M059J (cell line): Measurements from ENCODE around the gene HRH2. TPM values are rescaled to one million over a fixed set of nuclear protein-coding genes. Genes with fewer than 3 reads are reported as not detected.

Experiments used
- DNase-seq: peaks from one replicate; pipeline ENCODE4 v3.0.0-alpha.2; 2012; ENCODE audit warnings: low read depth
- total RNA-seq: library from RNA; depleted of rRNA; stranded (reverse); fragments of >200 nt; shearing (Covaris generic); gene quantifications from 2 replicates; pipeline ENCODE4 v1.2.3, GENCODE V29; 2014

HRH2 gene
- total RNA-seq, 1 experiment from 2014 or later: 0.20 TPM

GRCh38 chr5:175675873-175676272 lies 18.0 kb downstream of the HRH2 start:
- no peak for DNase-seq

- no peak for DNase-seq
Measured at GRCh38 chr5:175677571-175677970, 19.7 kb downstream of the HRH2 start.

GRCh38 chr5:175678074-175678473 lies 20.2 kb downstream of the HRH2 start:
- DNase-seq: no peak

- no peak for DNase-seq
Measured at GRCh38 chr5:175679411-175679810, 21.5 kb downstream of the HRH2 start.

- DNase-seq: no peak
Measured at GRCh38 chr5:175680020-175680419, 22.1 kb downstream of the HRH2 start.

- no peak for DNase-seq
Measured at GRCh38 chr5:175680463-175680862, 22.6 kb downstream of the HRH2 start.

GRCh38 chr5:175681045-175681967 lies 23.4 kb downstream of the HRH2 start:
- DNase-seq: no peak

GRCh38 chr5:175681968-175682340 lies 24.1 kb downstream of the HRH2 start:
- DNase-seq: no peak

GRCh38 chr5:175682664-175683063 lies 24.8 kb downstream of the HRH2 start:
- no peak for DNase-seq

GRCh38 chr5:175683231-175683630 lies 25.4 kb downstream of the HRH2 start:
- no peak for DNase-seq

GRCh38 chr5:175683921-175684320 lies 26.1 kb downstream of the HRH2 start:
- no peak for DNase-seq

GRCh38 chr5:175684931-175685330 lies 27.1 kb downstream of the HRH2 start:
- no peak for DNase-seq

- no peak for DNase-seq
Measured at GRCh38 chr5:175685701-175686350, 28.0 kb downstream of the HRH2 start.

GRCh38 chr5:175686396-175686795 lies 28.5 kb downstream of the HRH2 start:
- DNase-seq: no peak

GRCh38 chr5:175686826-175687225 lies 29.0 kb downstream of the HRH2 start:
- DNase-seq: no peak

- no peak for DNase-seq
Measured at GRCh38 chr5:175687231-175687701, 29.4 kb downstream of the HRH2 start.

GRCh38 chr5:175688352-175689146 lies 30.7 kb downstream of the HRH2 start:
- DNase-seq: no peak

GRCh38 chr5:175689147-175689991 lies 31.5 kb downstream of the HRH2 start:
- no peak for DNase-seq

GRCh38 chr5:175690025-175690424 lies 32.2 kb downstream of the HRH2 start:
- DNase-seq: no peak

GRCh38 chr5:175690586-175690985 lies 32.7 kb downstream of the HRH2 start:
- DNase-seq: no peak

GRCh38 chr5:175691761-175692160 lies 33.9 kb downstream of the HRH2 start:
- no peak for DNase-seq
